Ascending aorta (tissue), 2 donors: ENCODE data around the gene HDGFL2. TPM values are rescaled to one million over a fixed set of nuclear protein-coding genes. Genes with fewer than 3 reads are reported as not detected.

Experiments
- DNase-seq, 2 donors: peaks; one replicate each; pipeline ENCODE4 v3.0.0-alpha.2; 2019; ENCODE audit warnings: low spot score in 2 of 2
- H3K27ac ChIP-seq, 2 donors: fragments of 200-600 bp; sonication (generic); one replicate each; pipeline ENCODE4 v1.5.1; 2016 to 2017; ENCODE audit warnings: mild to moderate bottlenecking in 1 of 2
- H3K27me3 ChIP-seq: fragments of 200-600 bp; sonication (generic); one replicate; pipeline ENCODE4 v1.5.1; 2017
- H3K36me3 ChIP-seq, 2 donors: fragments of 200-600 bp; sonication (generic); one replicate each; pipeline ENCODE4 v1.5.1; 2016
- H3K4me1 ChIP-seq, 2 donors: fragments of 200-600 bp; sonication (generic); one replicate each; pipeline ENCODE4 v1.5.1; 2016 to 2017; ENCODE audit warnings: mild to moderate bottlenecking in 1 of 2
- H3K4me3 ChIP-seq, 2 donors: fragments of 200-600 bp; sonication (generic); one replicate each; pipeline ENCODE4 v1.5.1; 2016 to 2017; ENCODE audit warnings: mild to moderate bottlenecking in 1 of 2
- H3K9me3 ChIP-seq, 2 donors: fragments of 200-600 bp; sonication (generic); one replicate each; pipeline ENCODE4 v1.5.1; 2016
- intact Hi-C: fragments of 100-400 bp; cut with DNase I; formaldehyde crosslinking; loops from one replicate; pipeline ENCODE4 v1.15.1; 2023
- total RNA-seq: library from RNA; depleted of rRNA; stranded (reverse); fragments of >200 nt; gene quantifications from one replicate; pipeline ENCODE4 v1.1.0, GENCODE V29; 2016
- TF ChIP-seq, protein P1 (sequence below), 3 experiments: fragments of 200-600 bp in 2 of 3; fragments of 450-650 bp in 1 of 3; sonication (generic) in 2 of 3; IDR thresholded peaks; one replicate each; pipeline ENCODE4 v1.5.1; 2016 to 2019; ENCODE audit warnings: antibody characterized with exemption in 3 of 3, mild to moderate bottlenecking in 1 of 3, moderate library complexity in 1 of 3

HDGFL2 gene
- total RNA-seq, 1 donor from 2014 or later, result 15.4 TPM

- H3K36me3 ChIP-seq, result peaks cover 20 to 27% of the 10 kb centered on the region in 2 donors
- H3K27me3 ChIP-seq, result no peaks in the 10 kb centered on the region
- H3K9me3 ChIP-seq, result no peaks in the 10 kb centered on the region
- H3K4me3 ChIP-seq, result peak overlapping the region; percentile 1 to 100
- H3K4me1 ChIP-seq, result peaks cover 7 to 28% of the 10 kb centered on the region in 2 donors
- DNase-seq, result no peak
- intact Hi-C loops, result loop anchor here (5.0 kb wide), 2 partner anchors 72 to 227 kb away; partner anchors contain the start of genes CHAF1A, SH3GL1 and YJU2
- no peak overlapping the region for H3K27ac ChIP-seq
- TF ChIP-seq, protein P1, sequence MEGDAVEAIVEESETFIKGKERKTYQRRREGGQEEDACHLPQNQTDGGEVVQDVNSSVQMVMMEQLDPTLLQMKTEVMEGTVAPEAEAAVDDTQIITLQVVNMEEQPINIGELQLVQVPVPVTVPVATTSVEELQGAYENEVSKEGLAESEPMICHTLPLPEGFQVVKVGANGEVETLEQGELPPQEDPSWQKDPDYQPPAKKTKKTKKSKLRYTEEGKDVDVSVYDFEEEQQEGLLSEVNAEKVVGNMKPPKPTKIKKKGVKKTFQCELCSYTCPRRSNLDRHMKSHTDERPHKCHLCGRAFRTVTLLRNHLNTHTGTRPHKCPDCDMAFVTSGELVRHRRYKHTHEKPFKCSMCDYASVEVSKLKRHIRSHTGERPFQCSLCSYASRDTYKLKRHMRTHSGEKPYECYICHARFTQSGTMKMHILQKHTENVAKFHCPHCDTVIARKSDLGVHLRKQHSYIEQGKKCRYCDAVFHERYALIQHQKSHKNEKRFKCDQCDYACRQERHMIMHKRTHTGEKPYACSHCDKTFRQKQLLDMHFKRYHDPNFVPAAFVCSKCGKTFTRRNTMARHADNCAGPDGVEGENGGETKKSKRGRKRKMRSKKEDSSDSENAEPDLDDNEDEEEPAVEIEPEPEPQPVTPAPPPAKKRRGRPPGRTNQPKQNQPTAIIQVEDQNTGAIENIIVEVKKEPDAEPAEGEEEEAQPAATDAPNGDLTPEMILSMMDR (IDR thresholded peaks at IDR 0.05), result no peak
Observed at GRCh38 chr19:4474514-4475022, 2.5 kb downstream of the HDGFL2 start.

DNA sequence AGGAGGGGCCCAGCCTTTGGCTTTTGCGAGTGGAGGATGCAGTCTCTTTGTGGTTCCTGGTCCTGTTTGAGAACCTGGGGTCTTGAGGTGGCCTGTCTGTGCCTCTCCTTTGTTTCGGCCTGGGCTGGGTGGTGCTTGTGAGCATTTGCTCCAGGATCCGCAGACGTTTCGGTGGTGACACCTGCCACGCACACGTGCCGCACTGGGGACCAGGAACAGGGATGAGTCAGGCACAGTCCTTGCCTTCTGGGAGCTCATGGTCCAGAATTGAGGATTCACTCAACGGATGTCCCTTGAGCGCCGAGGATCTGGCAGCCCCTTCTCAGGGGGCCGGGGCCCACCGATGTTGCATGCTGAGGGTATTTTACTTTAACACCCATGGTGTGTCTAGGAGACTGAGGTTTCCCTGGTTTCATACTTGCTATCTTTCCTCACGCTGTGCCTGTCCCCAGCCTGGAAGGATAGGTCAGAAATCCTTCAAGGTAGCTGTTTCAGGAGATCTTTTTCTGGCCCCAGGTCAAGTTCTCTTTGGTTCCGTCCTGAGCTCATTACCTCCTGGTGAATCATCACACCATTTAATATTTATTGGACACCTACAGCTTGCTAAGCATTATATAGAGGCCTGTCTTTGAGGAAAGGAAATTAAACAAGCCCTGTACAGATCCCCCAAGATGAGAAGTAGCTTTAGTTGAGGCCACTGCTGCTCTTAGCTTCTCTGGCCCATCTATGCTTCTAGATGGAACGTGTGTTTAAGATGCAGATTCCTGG is 5.1 kb downstream of the HDGFL2 start:
- Histone ChIP-seq H3K27me3 (no peaks in the 10 kb centered on the region), H3K36me3 (peaks cover 20 to 43% of the 10 kb centered on the region in 2 donors), H3K4me1 (peaks cover 7 to 24% of the 10 kb centered on the region in 2 donors), H3K9me3 (no peaks in the 10 kb centered on the region), H3K4me3 (no peak overlapping the region), H3K27ac (no peak overlapping the region)
- TF ChIP-seq, protein P1 (IDR thresholded peaks at IDR 0.05), result no peak
- intact Hi-C loops, result no loop called here
- no peak for DNase-seq

DNA sequence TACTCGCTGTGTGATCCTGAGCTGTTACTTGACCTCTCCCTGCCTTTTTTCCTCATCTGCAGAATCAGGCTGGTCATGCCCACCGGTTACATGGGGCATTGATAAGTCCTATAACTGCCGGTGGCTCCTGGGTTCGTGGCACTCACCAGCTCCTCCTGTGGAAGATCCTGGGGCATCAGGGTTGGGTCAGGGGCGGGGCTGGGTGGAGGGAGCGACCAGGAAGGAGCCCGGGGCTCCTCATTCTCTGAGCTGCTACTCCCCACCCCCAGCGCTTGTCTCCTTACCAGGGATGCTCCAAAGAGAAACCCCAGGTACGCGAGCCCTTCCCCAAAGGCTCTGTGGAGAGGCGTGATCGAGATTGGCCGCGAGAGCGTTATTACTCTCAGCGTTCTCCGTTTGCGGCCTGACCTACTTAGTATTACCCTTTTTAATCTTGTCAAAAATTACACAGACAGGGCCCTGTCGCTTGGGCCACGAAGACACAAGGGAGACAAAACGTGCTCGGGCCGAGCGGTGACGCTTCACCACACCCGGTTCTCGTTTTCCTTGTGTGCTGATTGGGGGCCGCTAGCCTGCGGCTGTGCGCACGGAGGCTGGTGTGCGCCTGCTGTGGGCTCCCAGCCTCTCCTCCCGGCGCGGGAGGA is 10.7 kb downstream of the HDGFL2 start:
- no peak for DNase-seq
- Histone ChIP-seq H3K27ac (no peak overlapping the region), H3K36me3 (peaks cover 5 to 38% of the 10 kb centered on the region in 2 donors), H3K4me3 (no peak overlapping the region), H3K9me3 (no peaks in the 10 kb centered on the region), H3K27me3 (no peaks in the 10 kb centered on the region), H3K4me1 (no peaks in the 10 kb centered on the region)
- intact Hi-C loops, result no loop called here
- TF ChIP-seq, protein P1 (IDR thresholded peaks at IDR 0.05), result no peak

GRCh38 chr19:4483385-4483784 is 11.3 kb downstream of the HDGFL2 start:
- peaks cover 11 to 40% of the 10 kb centered on the region in 2 donors for H3K36me3 ChIP-seq
- TF ChIP-seq, protein P1 (IDR thresholded peaks at IDR 0.05), result no peak
- H3K9me3 ChIP-seq, result no peaks in the 10 kb centered on the region

GRCh38 chr19:4487572-4487971 is 15.5 kb downstream of the HDGFL2 start:
- Histone ChIP-seq H3K36me3 (peaks cover 34 to 57% of the 10 kb centered on the region in 2 donors), H3K4me1 (no peaks in the 10 kb centered on the region), H3K4me3 (no peak overlapping the region), H3K27me3 (no peaks in the 10 kb centered on the region), H3K9me3 (no peaks in the 10 kb centered on the region), H3K27ac (no peak overlapping the region)
- DNase-seq, result no peak
- intact Hi-C loops, result no loop called here
- TF ChIP-seq, protein P1 (IDR thresholded peaks at IDR 0.05), result no peak

More at GRCh38 chr19:4483385-4483784, 11.3 kb downstream of the HDGFL2 start:
- Histone ChIP-seq H3K27me3 (no peaks in the 10 kb centered on the region), H3K4me1 (no peaks in the 10 kb centered on the region), H3K27ac (no peak overlapping the region), H3K4me3 (no peak overlapping the region)
- DNase-seq, result no peak
- intact Hi-C loops, result no loop called here
